ENCODE results near the gene DNAJC5. TPM values are rescaled to one million over a fixed set of nuclear protein-coding genes. Genes with fewer than 3 reads are reported as not detected.
"Not testable (repeated sequence)": the region's sequence is repeated elsewhere in the genome, so short reads cannot be mapped to it uniquely, and the experiment has no call there.

DNAJC5 gene
- total RNA-seq, 1 experiment from 2014 or later, result 124 TPM

DNA sequence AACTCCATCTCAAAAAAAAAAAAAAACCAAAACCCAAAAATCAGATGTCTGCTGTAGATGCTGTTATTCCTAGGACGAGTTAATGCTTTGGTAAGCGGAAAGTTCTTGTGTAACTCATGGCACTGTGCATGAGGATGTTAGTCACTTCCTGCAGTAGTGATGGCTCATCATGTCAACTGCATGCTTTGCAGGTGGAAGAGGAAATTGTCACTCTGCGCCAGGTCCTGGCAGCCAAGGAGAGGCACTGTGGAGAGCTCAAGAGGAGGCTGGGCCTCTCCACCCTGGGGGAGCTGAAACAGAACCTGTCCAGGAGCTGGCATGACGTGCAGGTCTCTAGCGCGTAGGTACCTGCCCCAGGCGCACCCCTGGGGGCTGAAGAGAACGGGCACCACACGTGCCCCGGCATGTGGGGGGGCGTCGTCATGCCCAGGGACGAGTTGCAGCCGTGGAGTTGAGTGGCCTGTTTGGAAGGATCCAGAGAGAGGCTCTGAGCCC lies 21.4 kb upstream of the DNAJC5 start:
- TF ChIP-seq, protein P1, sequence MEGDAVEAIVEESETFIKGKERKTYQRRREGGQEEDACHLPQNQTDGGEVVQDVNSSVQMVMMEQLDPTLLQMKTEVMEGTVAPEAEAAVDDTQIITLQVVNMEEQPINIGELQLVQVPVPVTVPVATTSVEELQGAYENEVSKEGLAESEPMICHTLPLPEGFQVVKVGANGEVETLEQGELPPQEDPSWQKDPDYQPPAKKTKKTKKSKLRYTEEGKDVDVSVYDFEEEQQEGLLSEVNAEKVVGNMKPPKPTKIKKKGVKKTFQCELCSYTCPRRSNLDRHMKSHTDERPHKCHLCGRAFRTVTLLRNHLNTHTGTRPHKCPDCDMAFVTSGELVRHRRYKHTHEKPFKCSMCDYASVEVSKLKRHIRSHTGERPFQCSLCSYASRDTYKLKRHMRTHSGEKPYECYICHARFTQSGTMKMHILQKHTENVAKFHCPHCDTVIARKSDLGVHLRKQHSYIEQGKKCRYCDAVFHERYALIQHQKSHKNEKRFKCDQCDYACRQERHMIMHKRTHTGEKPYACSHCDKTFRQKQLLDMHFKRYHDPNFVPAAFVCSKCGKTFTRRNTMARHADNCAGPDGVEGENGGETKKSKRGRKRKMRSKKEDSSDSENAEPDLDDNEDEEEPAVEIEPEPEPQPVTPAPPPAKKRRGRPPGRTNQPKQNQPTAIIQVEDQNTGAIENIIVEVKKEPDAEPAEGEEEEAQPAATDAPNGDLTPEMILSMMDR (IDR thresholded peaks at IDR 0.05; ENCODE audit: insufficient read depth in 1 of 2, low read depth in 1 of 2, low read length in 1 of 2, severe bottlenecking in 1 of 2, unreplicated experiment in 1 of 2), result no peak
- Mint-ChIP-seq H3K9me3 (ENCODE audit: unreplicated experiment) (no peaks in the 10 kb centered on the region), H3K4me1 (ENCODE audit: low read depth, unreplicated experiment) (no peaks in the 10 kb centered on the region), H3K4me3 (ENCODE audit: unreplicated experiment) (no peak overlapping the region), H3K27me3 (ENCODE audit: insufficient read depth, unreplicated experiment) (no peaks in the 10 kb centered on the region), H3K27ac (ENCODE audit: unreplicated experiment) (no peak overlapping the region), H3K36me3 (ENCODE audit: insufficient read depth, unreplicated experiment) (peaks cover 100% of the 10 kb centered on the region)
- Histone ChIP-seq H3K36me3 (ENCODE audit: control insufficient read depth, insufficient read depth, low read length) (peaks cover 22% of the 10 kb centered on the region), H3K4me3 (ENCODE audit: low read depth, low read length) (no peak overlapping the region), H3K4me1 (no peaks in the 10 kb centered on the region), H3K27me3 (replicated peaks; ENCODE audit: control insufficient read depth, insufficient read depth, low read length) (no peaks in the 10 kb centered on the region), H3K9me3 (no peaks in the 10 kb centered on the region)
- no TSS peak for BruUV-seq (replicated peaks)
- ChIA-PET POLR2A (no interaction called here), CTCF (no interaction called here)
- DNase-seq, result no peak
- intact Hi-C loops (cut with micrococcal nuclease; ENCODE audit: unreplicated experiment), result no loop called here

- H3K9me3 ChIP-seq; H3K27me3 Mint-ChIP-seq (ENCODE audit: insufficient read depth, unreplicated experiment); H3K4me3 Mint-ChIP-seq (ENCODE audit: unreplicated experiment); DNase-seq; H3K27me3 ChIP-seq (replicated peaks; ENCODE audit: control insufficient read depth, insufficient read depth, low read length); POLR2A ChIA-PET; H3K4me1 Mint-ChIP-seq (ENCODE audit: low read depth, unreplicated experiment); BruUV-seq (replicated peaks); H3K4me3 ChIP-seq (ENCODE audit: low read depth, low read length); intact Hi-C loops (cut with micrococcal nuclease; ENCODE audit: unreplicated experiment); H3K9me3 Mint-ChIP-seq (ENCODE audit: unreplicated experiment); H3K4me1 ChIP-seq; H3K27ac Mint-ChIP-seq (ENCODE audit: unreplicated experiment): not testable (repeated sequence)
- H3K36me3 ChIP-seq (ENCODE audit: control insufficient read depth, insufficient read depth, low read length), result peaks cover 23% of the 10 kb centered on the region
- CTCF ChIA-PET, result interaction anchor here (0.6 to 0.7 kb wide), 2 partner anchors 76 to 113 kb away, joined by 3 to 5 read pairs; no protein-coding TSS in a partner anchor
- H3K36me3 Mint-ChIP-seq (ENCODE audit: insufficient read depth, unreplicated experiment), result peaks cover 100% of the 10 kb centered on the region
These were observed 20.7 kb upstream of the DNAJC5 start for GRCh38 chr20:63874241-63874640.

- intact Hi-C loops (cut with micrococcal nuclease; ENCODE audit: unreplicated experiment), result no loop called here
- Histone ChIP-seq H3K4me3 (ENCODE audit: low read depth, low read length) (no peak overlapping the region), H3K36me3 (ENCODE audit: control insufficient read depth, insufficient read depth, low read length) (peaks cover 22% of the 10 kb centered on the region), H3K27me3 (replicated peaks; ENCODE audit: control insufficient read depth, insufficient read depth, low read length) (no peaks in the 10 kb centered on the region), H3K9me3 (no peaks in the 10 kb centered on the region), H3K4me1 (no peaks in the 10 kb centered on the region)
- ChIA-PET CTCF (interaction anchor here (1.2 kb wide), 1 partner anchor 11 kb away, joined by 5 read pairs; the partner anchor contains the start of gene TPD52L2), POLR2A (interaction anchor here (0.9 kb wide), 1 partner anchor 11 kb away, joined by 3 read pairs; the partner anchor contains the start of gene TPD52L2)
- no peak for DNase-seq
- Mint-ChIP-seq H3K9me3 (ENCODE audit: unreplicated experiment) (no peaks in the 10 kb centered on the region), H3K4me3 (ENCODE audit: unreplicated experiment) (no peak overlapping the region), H3K27me3 (ENCODE audit: insufficient read depth, unreplicated experiment) (no peaks in the 10 kb centered on the region), H3K36me3 (ENCODE audit: insufficient read depth, unreplicated experiment) (peaks cover 95% of the 10 kb centered on the region), H3K4me1 (ENCODE audit: low read depth, unreplicated experiment) (no peaks in the 10 kb centered on the region), H3K27ac (ENCODE audit: unreplicated experiment) (no peak overlapping the region)
- no TSS peak for BruUV-seq (replicated peaks)
- TF ChIP-seq, protein P1 (IDR thresholded peaks at IDR 0.05; ENCODE audit: insufficient read depth in 1 of 2, low read depth in 1 of 2, low read length in 1 of 2, severe bottlenecking in 1 of 2, unreplicated experiment in 1 of 2), result no peak
These were observed 18.4 kb upstream of the DNAJC5 start for GRCh38 chr20:63876489-63877036.
